ENCODE results near the gene NPFFR1. TPM values are rescaled to one million over a fixed set of nuclear protein-coding genes. Genes with fewer than 3 reads are reported as not detected.

NPFFR1 gene
- total RNA-seq, 1 experiment from 2014 or later = not detected

DNA sequence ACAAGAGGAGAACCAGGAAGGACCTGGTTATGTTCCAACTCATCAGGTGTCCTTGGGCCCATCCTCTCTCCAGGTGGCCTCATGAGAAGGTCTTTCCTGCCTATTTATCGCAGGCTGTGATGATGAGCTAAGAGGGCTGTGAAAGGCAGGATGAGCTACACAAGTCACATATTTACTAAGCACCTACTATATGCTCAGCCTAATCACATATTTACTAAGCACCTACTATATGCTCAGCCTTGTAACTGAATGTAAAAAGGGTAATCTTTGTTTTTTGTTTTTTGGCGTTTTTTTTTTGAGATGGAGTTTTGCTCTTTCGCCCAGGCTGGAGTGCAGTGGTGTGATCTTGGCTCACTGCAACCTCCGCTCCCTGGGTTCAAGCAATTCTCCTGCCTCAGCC, 44.2 kb upstream of the NPFFR1 start:
- Histone ChIP-seq H3K23ac (ENCODE audit: insufficient read length, low read depth, low read length) (no peak overlapping the region), H3K79me2 (ENCODE audit: insufficient read depth, low read length) (no peaks in the 10 kb centered on the region), H3K9ac (ENCODE audit: extremely low read depth, insufficient read length, low read length) (no peak overlapping the region), H4K8ac (replicated peaks; ENCODE audit: insufficient read length, low read depth, low read length) (no peak overlapping the region), H3K18ac (ENCODE audit: insufficient read length, low read depth, low read length) (no peak overlapping the region), H2BK5ac (ENCODE audit: insufficient read length, low read length) (no peak overlapping the region), H3T11ph (ENCODE audit: low read length) (no peak overlapping the region), H4K91ac (ENCODE audit: insufficient read length, low read depth, low read length) (no peak overlapping the region), H2BK120ac (ENCODE audit: low read depth, low read length, poor library complexity, severe bottlenecking) (no peak overlapping the region), H3K4me2 (ENCODE audit: insufficient read depth, insufficient read length, low read length) (no peak overlapping the region), H2BK12ac (ENCODE audit: insufficient read length, low read depth, low read length) (no peak overlapping the region), H2BK15ac (ENCODE audit: low read depth, low read length) (no peak overlapping the region), H3K14ac (ENCODE audit: insufficient read depth, low read length) (no peak overlapping the region), H3K79me1 (ENCODE audit: insufficient read depth, low read depth, low read length, poor library complexity, severe bottlenecking) (no peaks in the 10 kb centered on the region), H2AK5ac (ENCODE audit: insufficient read length, low read length) (no peak overlapping the region), H3K27me3 (ENCODE audit: insufficient read depth, low read length) (no peaks in the 10 kb centered on the region), H2AFZ (ENCODE audit: low read length) (no peak overlapping the region), H3K27ac (ENCODE audit: insufficient read length, low read depth, low read length) (no peak overlapping the region), H3K9me3 (ENCODE audit: control insufficient read depth, low read depth, low read length) (no peaks in the 10 kb centered on the region), H4K20me1 (ENCODE audit: control insufficient read depth, insufficient read depth, insufficient read length) (no peaks in the 10 kb centered on the region), H3K4me1 (ENCODE audit: insufficient read depth, low read length) (no peaks in the 10 kb centered on the region), H3K56ac (ENCODE audit: insufficient read length, low read depth, low read length) (no peak overlapping the region), H4K5ac (ENCODE audit: insufficient read length, low read depth, low read length) (no peak overlapping the region), H3K4ac (ENCODE audit: low read depth, low read length) (no peak overlapping the region), H2BK20ac (ENCODE audit: low read depth, low read length, poor library complexity, severe bottlenecking) (no peak overlapping the region), H3K23me2 (ENCODE audit: insufficient read length, low read depth, low read length, poor library complexity, severe bottlenecking) (no peaks in the 10 kb centered on the region)
- TF ChIP-seq, protein P1, sequence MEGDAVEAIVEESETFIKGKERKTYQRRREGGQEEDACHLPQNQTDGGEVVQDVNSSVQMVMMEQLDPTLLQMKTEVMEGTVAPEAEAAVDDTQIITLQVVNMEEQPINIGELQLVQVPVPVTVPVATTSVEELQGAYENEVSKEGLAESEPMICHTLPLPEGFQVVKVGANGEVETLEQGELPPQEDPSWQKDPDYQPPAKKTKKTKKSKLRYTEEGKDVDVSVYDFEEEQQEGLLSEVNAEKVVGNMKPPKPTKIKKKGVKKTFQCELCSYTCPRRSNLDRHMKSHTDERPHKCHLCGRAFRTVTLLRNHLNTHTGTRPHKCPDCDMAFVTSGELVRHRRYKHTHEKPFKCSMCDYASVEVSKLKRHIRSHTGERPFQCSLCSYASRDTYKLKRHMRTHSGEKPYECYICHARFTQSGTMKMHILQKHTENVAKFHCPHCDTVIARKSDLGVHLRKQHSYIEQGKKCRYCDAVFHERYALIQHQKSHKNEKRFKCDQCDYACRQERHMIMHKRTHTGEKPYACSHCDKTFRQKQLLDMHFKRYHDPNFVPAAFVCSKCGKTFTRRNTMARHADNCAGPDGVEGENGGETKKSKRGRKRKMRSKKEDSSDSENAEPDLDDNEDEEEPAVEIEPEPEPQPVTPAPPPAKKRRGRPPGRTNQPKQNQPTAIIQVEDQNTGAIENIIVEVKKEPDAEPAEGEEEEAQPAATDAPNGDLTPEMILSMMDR (conservative IDR thresholded peaks at IDR 0.05) = no peak
- no peak overlapping the region for H3K27ac Mint-ChIP-seq
- peaks cover 0 to 3% (median 0%) of the 10 kb centered on the region in 3 experiments; a peak in 2 of 7 replicates for H3K36me3 Mint-ChIP-seq (ENCODE audit: insufficient read depth in 1 of 3, low read depth in 3 of 3)
- no CpG with 5 or more reads among the region's 4 CpGs for WGBS (ENCODE audit: extremely low coverage, insufficient read length, low lambda C conversion rate)
- H3K4me3 Mint-ChIP-seq = no peak overlapping the region
- no peaks in the 10 kb centered on the region for H3K9me3 Mint-ChIP-seq
- H3K27me3 Mint-ChIP-seq (ENCODE audit: low read depth) = no peaks in the 10 kb centered on the region
- H3K4me1 Mint-ChIP-seq = peaks cover 12 to 24% of the 10 kb centered on the region in 2 experiments; a peak in 3 of 4 replicates
- DNase-seq = no peak
